D721Med (cell line): Measurements from ENCODE around the gene EVC2.

Experiments used
- DNase-seq: peaks from one replicate; pipeline ENCODE4 v3.0.0; 2011; ENCODE audit warnings: low spot score; ENCODE audit not compliant: insufficient read length
- FAIRE-seq: peaks from 2 replicates; lab custom pipeline; 2011; peaks lifted over from hg19 to GRCh38; lab: Jason Lieb, UNC
- TF ChIP-seq, protein P1 (sequence below): IDR thresholded peaks from 2 replicates; pipeline ENCODE4 v1.5.1; 2012; ENCODE audit warnings: mild to moderate bottlenecking, control low read depth; ENCODE audit not compliant: insufficient read depth; ENCODE audit errors: missing control alignments

EVC2 gene

DNA sequence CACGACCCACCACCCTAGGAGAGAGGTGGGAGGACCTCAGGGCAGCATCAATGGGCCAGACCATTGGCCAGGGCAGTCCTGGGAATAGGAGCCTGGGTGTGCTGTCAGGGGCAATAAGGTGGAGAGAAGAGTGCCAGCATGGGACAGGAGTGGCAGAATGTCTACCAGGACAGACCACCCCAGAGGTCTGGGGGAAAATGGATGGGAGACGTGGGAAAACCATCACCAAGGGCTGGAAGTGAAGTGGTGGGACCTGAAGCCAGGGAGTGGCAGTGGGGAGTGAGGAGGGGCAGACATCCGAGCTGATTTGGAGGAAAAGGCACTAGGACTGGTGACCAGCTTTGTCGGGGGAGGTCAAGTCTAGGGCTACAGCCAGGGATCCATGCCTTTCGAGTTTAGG, 993 bp downstream of the EVC2 start:
- FAIRE-seq = no peak
- DNase-seq = no peak
- TF ChIP-seq, protein P1, sequence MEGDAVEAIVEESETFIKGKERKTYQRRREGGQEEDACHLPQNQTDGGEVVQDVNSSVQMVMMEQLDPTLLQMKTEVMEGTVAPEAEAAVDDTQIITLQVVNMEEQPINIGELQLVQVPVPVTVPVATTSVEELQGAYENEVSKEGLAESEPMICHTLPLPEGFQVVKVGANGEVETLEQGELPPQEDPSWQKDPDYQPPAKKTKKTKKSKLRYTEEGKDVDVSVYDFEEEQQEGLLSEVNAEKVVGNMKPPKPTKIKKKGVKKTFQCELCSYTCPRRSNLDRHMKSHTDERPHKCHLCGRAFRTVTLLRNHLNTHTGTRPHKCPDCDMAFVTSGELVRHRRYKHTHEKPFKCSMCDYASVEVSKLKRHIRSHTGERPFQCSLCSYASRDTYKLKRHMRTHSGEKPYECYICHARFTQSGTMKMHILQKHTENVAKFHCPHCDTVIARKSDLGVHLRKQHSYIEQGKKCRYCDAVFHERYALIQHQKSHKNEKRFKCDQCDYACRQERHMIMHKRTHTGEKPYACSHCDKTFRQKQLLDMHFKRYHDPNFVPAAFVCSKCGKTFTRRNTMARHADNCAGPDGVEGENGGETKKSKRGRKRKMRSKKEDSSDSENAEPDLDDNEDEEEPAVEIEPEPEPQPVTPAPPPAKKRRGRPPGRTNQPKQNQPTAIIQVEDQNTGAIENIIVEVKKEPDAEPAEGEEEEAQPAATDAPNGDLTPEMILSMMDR = no peak

DNA sequence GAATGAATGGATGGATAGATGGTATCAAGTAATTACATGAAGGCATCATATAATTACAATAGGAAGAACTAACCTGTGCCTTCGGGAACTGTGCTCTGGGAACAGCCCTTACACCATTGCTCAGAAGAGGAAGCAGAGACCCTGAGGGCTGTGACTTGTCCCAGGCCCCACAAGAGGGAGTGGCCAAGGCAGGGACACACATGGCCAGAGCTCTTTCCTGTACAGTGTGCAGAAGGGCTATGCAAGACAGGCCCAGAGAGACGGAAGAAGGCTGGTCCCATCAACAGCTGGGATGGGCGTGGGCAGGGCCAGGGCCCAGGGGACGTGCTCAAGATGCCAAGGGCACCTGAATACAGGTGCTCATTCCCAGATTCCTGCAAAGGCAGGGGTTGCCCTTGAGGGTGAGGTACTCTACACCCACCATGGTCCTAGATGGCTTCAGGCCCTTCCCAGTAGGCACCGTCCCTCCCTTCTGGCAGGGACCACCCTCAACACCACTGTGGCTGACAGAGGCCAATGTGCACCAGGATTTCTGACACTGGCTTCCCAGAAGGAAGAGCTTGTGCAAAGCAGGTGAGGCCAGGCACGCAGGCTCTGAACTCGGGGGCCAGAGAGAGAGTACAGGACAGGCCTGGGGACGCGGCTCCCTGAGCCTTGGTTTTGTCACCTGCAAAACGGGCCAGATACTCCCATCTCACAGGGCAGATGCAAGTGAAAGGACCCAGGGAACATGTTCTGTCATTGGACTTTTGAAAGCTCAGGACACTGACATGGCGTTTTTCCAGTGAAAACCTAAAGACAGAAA, 1.7 kb downstream of the EVC2 start:
- DNase-seq (no peak), FAIRE-seq (no peak)
- TF ChIP-seq, protein P1 = no peak

DNA sequence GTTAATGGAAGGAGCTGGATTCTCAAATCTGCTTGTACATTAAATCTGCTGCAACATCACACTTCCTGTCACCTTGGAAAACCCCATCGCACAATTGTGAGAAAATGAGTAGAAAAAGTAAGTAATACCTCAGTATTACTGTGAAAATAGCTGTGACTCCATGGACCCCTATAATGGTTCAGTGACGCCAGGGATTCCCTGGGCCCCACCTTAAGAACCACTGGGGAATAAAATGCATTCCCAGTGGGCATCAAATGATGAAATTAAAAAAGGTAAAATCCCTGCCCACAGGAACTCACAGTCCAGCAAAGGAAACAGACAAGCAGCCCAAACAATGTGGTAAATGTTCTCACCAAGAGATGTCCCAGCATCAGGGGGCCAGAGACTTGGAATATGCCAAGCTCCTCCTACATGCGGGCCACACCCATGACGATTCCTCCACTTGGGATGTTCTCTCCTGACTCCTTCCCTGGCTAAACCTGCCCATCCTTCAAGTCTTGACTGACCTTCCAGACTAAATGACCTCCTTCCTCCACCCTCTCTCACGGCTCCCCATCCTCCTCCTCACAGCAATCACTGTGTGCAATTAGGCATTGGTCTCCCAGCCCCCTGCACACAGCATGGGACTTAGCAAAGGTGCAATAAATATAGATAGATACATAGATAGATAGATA, 2.6 kb downstream of the EVC2 start:
- TF ChIP-seq, protein P1 = no peak
- FAIRE-seq (no peak), DNase-seq (no peak)

DNA sequence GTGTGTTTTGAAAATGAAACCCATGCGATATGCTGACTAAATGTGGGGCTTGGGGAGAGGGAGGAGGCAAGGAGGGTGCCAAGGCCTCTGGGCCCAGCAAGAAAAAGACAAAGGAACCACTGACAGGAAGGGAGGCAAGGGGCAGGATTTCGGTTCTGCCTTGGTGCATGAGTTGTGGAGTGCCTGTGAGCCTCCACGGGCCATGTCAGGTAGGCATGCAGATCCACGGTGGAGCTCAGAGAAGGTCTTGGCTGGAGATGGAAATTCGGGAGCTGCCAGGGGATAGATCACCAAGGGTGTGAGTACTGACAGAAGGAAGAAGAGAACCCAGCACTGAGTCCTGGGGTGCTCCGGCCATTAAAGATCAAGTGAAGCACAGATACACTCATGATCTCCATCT, 4.1 kb downstream of the EVC2 start:
- TF ChIP-seq, protein P1 = no peak
- FAIRE-seq (no peak), DNase-seq (no peak)

DNA sequence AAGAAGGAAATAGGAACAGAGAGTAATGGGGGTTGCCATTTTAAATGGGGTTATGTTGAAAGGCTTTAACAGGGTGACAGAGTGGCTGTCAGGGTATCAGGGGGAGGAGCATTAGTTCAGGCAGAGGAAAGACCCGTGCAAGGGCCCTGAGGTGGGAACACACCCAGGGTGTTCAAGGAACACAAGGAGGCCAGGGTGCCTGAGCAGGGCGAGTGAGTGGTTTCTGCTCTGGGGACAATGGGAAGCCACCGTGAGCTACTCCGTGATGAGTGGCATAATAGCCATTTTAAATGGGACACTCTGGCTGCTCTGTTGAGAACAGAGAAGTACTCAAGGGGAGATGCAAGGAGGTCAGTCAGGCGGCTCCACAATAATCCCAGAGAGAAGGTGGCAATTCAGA, 4.5 kb downstream of the EVC2 start:
- TF ChIP-seq, protein P1 = no peak
- no peak for FAIRE-seq
- no peak for DNase-seq

DNA sequence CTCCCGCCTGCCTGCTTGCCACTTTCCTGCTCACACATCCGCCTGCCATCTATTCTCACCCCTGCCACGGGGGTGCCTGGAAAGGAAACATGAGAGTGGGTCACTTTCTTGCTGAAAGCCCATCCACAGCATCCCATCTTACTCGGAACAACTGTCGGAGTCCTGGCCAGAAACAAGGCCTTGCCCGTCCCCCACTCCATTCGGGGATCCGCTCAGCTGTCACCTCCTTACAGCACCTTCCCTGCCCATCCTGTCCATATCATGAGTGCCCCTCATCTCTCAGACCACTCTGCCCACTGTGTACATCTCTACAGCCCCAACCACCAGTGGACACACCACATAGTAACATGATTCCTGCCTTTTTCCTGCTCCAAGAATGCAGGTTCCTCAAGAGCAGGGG, 6.4 kb downstream of the EVC2 start:
- TF ChIP-seq, protein P1 = no peak
- FAIRE-seq = no peak
- DNase-seq = no peak

DNA sequence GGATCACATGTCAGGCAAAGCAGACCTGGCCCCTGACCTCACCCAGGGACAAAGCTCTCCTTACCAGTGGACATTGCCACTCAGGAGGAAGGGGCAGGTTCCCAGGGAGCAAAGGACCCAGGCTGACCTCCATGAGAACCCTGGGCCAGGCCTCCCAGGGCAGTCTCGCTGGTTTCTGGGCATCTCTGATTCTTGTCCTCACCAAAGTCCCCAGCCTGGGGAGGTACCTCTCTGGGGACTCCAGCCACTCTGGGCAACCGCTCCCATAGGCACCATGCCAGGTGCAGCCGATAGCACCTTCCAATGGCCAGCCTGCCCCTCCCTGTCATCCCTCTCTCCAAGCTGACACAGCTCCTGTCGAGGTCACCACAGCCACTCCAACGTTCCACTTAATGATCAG, 7.9 kb downstream of the EVC2 start:
- TF ChIP-seq, protein P1 = no peak
- FAIRE-seq = no peak
- no peak for DNase-seq
